GM18861 (cell line): ENCODE results near the gene POTEJ.
"Not testable (repeated sequence)": the region's sequence is repeated elsewhere in the genome, so short reads cannot be mapped to it uniquely, and the experiment has no call there.

Experiments used
- ATAC-seq: cut with Tn5 transposase; IDR thresholded peaks from one replicate; pipeline ENCODE4 v1.9.1; 2021; ENCODE audit not compliant: unreplicated experiment

POTEJ gene

DNA sequence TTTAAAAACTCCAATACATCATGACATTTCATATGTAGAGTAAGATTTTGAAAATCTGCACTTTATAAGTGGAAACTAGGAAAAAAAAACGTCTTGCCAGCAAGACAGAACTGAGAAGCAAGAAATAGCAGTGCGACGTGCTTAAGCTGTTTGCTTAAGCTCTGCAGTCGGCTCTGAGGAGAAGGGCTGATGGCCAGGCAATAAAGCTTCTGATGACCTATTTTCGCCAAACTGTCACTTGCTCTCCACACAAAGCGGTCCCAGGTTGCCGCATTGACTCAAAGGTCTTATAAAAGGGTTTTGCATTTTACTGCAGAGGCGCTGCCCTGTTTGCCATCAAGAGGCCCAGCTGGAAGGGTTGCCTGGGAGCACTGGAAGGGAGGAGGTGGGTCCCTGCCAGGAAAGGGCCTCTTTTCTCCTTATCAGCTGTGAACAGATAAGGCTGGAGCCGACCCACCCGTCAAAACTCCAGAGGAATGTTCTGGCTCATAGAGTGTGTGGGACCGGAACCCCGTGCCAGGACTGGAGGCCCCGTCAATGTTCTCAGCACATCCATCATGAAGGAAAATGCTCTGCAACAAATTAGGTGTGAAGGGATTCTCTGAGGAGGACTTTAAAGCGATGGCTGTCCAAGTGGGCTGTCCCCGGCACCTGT lies 9.5 kb upstream of the POTEJ start:
- ATAC-seq, result not testable (repeated sequence)

DNA sequence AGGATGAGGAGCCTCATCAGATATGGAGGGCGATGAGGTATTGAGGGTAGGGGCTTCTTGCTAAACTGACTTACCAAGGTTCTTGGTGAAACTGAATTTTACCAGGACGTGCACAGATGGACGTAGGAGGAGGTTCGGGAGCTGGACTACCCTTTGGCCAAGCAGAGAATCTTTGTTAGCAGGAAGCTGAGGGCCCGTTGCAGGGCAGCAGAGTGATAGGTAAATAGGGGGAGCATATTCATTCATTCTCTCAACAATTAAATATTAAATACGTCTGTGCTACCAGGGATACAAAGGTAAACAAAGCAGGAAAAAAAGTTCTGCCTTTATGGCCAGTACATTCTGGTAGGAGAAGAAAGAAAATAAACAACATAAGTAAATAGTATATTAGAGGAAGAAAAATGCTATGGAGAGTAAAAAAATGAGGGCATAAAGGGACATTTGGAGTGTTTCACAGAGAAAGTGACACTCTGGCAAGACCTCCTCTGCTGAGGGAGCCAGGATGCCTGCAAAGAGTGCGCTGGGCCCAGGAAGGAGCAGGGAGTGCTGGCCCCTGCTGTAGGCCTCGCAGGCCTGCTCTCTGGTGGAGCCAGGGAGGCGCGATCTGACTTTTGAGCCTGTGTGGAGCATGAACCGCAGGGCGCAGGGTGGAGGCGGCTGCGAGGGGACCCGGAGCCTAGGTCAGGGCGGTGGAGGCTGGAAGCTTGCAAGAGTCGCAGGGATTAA lies 2.8 kb upstream of the POTEJ start:
- ATAC-seq, result not testable (repeated sequence)

DNA sequence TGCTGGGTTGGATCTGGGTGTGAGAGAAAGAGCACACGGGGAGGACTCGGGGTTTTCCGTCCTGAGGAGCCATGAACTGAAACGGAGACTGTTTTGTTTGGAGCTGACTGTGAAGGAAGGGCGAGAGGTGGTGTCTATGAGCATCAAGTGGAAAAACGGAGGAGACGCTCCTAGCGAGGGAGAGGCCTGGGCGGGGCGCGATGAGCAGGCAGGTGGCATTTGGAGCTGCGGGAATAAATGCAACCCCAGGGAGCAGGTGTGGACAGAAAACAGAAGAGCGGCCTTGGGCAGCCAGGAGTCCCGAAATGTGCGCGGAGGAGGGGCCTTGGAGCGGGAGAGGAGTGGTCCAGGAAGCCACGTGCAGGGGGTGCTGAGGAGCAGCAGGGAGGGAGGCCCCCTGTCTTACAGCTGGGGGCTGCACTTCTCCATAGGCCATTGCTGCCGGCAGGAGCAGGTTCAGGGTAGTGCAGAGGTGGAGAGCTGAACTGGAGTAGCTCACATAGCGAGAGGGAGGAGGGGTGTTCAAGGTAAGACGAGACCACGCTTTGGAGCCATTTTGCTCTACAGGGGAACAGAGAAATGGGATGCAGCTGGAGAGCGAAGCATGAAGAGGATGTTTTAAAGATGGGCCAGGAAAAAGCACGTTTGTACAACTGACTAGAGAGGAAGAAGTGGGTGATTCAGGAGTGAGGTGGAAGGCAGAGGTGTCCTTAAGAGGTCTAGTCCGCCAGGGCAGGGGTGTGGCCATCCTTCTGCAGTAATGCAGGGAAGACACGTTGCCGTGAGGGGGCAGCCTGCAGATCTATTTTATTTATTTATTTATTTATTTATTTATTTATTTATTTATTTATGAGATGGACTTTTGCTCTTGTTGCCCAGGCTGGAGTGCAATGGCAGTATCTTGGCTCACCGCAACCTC lies 2.0 kb upstream of the POTEJ start:
- ATAC-seq, result not testable (repeated sequence)

DNA sequence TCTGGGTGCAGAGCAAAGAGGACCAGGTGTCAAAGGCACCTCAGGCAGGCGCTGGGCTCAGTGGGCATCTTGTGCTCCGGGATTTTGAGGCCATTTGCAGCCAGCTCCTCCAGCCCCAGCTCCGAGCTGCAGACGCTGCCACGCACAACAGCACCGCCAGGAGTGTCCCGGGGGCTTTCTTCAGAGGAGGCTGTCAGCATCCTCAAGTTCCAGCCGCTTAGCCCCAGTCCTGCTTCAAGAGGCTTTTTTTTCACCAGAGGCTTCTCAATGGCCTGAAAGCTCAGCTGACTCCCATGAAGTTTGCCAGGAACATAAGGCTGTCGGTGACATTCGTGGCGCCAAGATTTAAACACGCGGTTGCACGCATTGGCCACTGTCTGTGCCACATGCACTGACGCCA lies 754 bp upstream of the POTEJ start:
- ATAC-seq, result not testable (repeated sequence)

DNA sequence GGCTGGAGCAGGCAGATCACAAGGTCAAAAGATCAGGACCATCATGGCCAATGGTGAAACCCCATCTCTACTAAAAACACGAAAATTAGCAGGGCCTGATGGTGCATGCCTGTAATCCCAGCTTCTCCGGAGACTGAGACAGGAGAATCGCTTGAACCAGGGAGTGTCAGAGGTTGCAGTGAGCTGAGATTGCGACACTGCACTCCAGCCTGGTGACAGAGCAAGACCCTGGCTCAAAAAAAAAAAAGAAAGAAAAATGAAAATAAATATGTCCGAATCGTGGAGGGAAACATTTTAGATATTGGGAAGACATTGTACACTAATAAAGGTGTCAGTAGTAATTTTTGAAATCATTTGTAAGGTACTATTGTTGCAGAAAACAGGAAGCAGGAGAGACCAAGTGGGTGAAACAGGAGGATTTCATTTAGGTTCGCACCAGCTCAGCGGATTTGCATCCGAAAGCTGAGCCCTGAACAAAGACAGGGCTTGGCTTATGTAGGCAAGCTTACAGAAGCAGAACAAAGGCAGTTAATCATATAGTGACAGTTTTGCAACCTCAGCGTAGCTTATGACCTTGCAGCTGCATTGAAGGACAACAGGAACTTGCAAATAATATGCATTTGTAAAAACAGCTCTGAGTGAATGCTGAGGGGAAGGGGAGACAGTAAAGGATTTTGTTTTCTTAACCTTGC lies 17.7 kb downstream of the POTEJ start:
- not testable (repeated sequence) for ATAC-seq

DNA sequence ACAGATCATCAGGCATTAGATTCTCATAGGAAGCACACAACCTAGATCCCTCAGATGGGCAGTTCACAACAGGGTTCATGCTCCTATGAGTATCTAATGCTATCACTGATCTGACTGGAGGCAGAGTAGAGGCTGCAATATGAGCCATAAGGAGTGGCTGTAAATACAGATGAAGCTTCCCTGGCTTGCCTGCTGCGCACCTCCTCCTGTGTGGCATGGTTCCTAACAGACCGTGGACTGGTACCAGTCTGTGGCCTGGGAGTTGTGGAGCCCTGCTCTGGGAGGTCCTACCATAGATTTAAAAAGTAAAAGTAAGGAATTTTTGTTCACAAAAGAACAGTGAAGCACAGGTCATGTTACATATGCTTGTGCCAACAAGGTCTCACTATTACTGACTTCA lies 27.7 kb downstream of the POTEJ start:
- ATAC-seq, result not testable (repeated sequence)

DNA sequence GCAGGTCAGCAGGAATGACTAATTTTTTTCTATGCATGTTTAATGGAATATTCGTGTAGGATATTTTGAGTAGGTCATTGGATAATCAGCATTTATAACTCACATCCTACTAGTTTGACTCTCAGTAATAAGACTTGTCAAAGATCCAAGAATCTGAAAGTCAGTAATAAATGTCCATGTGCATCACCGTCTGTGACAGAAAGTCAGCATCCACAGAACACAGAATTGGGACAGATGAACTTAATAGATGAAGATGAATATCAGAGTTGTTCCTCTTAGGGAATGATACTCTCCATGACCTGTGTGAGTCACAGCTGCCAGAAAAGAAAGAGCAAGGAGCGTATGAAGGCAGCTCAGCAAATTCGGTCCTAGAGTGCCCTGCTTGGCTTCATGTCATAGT lies 30.4 kb downstream of the POTEJ start:
- ATAC-seq, result not testable (repeated sequence)

DNA sequence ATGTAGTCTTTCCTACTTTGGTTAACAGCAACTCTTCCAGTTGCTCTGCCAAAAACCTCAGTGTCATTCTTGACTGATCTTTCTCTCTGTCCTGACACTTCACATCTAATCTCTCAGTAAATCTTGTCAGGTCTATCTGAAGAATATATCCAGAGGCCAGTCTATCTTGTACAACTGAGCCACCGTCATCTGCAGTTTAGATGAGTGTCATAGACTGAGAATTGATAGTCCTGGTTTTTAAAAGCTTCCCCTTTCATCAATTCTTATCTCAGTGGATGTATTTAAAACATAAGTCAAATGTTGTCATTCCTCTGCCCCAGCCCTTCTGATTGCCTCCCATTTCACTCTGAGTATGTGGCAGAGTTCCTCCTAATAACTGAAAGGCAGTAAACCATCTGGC lies 38.0 kb downstream of the POTEJ start:
- not testable (repeated sequence) for ATAC-seq

DNA sequence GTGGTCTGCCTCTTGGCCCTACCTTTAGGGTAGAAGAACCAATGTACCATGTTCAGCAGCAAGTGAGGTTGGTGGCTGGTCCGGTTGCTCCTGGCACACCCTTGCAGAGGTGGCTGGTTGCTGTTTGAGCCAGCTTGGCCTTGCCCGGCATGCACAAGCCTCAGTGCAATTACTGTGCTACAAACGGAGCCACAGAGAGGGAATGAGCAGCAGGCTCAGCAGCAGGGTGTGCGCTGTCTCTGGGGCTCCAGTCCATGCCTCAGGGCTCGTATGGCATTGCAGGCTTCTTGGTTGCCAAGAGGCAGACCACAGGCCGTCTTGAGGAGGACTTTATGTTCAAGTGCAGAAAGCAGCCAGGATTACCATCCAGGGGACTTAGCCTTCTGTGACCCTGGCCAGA lies 53.3 kb downstream of the POTEJ start:
- ATAC-seq, result not testable (repeated sequence)

DNA sequence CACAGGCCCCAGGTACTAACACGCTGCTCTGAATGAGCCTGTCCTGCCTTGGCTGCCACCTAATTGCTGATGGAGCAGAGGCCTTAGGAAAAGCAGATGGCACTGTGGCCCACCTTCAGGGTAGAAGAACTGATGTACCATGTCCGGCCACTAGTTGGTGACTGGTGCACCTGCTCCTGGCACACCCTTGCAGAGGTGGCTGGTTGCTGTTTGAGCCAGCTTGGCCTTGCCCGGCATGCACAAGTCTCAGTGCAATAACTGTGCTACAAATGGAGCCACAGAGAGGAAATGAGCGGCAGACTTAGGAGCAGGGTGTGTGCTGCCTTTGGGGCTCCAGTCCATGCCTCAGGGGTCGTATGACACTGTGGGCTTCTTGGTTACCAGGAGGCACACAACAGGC lies 54.4 kb downstream of the POTEJ start:
- not testable (repeated sequence) for ATAC-seq

DNA sequence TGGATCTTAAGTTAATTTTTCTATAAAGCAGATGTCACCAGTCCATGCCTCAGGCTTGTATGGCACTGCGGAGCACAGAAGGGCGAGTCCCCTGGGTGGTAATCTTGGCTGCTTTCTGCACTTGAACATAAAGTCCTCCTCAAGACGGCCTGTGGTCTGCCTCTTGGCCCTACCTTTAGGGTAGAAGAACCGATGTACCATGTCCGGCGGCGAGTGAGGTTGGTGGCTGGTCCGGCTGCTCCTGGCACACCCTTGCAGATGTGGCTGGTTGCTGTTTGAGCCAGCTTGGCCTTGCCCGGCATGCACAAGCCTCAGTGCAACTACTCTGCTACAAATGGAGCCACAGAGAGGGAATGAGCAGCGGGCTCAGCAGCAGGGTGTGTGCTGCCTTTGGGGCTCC lies 56.3 kb downstream of the POTEJ start:
- not testable (repeated sequence) for ATAC-seq

DNA sequence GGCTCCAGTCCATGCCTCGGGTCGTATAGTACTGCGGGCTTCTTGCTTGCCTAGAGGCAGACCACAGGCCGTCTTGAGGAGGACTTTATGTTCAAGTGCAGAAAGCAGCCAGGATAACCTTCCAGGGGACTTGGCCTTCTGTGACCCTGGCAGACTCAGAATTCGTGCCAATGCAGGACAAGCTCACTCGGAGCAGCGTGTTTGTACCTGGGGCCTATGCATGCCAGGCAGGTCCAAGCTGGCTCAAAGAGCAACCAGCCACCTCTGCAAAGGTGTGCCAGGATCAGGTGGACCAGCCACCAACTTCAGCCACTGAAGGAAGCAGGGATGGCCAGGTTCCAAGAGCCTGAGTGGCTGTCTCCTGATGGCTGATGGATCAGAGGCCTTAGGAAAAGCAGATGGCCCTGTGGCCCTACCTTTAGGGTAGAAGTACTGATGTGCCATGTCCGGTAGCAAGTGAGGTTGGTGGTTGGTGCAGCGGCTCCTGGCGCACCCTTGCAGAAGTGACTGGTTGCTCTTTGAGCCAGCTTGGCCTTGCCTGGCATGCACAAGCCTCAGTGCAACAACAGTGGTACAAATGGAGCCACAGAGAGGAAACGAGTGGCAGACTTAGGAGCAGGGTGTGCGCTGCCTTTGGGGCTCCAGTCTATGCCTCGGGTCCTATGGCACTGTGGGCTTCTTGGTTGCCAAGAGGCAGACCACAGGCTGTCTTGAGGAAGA lies 58.9 kb downstream of the POTEJ start:
- not testable (repeated sequence) for ATAC-seq

DNA sequence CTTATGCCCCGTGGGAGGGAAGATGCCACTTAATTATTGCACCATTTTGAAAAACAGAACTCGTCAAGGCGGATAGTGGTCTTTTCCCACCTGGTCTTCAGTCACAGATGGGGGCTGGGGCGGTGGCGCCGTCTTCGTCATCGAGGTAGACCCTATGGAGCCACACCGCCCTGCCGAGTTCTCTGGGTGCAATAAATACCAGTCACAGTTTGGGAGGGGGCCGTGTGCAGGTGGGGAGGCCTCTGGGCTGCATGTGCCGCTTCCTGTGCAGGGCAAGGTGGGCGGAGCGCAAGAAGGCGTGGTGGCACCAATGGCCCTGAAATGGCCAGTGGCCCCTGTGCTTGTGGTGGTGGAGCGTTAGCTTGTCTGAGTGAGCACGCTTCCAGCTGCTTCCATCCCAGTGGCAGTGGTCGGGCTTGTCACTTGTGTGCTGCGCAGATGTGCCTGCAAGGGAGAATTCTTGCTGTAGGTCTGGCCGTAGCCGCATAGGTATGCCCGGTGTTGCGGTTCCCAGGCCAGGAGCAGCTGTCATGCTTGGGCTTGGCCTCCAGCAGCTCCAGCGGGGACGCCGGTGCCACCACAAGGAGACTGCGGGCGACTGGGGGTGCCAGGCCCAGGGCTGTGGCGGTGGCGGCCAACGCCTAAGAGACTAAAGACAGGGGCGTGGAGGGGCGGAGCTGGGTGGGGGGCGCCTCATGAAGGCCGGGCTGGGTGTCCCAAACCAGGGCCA lies 81.0 kb downstream of the POTEJ start:
- not testable (repeated sequence) for ATAC-seq

DNA sequence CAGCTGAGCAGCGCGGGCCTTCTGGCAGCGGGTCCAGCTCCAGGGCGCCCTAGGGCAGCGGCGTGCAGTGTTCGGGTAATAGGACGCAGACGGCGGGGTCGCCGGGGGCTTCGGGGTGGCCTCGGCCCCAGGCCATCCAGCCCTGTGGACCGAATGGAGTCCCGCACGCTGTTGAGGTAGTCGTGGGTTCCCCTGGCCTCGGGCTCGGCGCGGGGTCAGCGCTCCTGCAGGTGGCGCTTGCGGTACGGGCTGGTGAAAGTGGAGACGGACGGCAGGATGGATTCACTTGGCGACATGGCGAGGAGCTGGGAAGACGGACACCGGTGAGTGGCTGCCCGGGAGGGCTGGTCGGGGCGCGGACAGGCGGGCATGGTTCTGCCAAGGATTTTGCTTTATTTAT lies 82.2 kb downstream of the POTEJ start:
- not testable (repeated sequence) for ATAC-seq

DNA sequence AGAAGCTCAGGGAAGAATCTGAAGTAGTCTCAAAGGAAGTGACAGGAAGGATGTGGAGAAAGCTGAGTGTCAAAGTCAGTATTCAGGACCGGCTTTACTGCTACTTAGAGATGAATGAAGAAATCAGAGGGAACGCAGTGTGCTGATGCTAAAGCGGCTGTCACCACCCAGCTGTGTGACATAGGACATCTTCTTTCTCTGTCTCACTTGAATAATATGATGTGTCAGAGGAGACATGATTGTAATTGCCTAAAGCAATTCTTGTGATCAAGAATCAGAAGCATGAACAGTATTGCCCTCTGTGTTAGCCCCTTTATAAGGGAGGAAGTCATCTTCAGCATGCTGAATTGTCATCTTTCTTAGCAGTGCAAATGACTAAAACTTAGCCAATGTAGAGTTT lies 92.0 kb downstream of the POTEJ start:
- ATAC-seq, result not testable (repeated sequence)
